ENCODE measurements around the gene P2RX5. TPM values are rescaled to one million over a fixed set of nuclear protein-coding genes. Genes with fewer than 3 reads are reported as not detected.

Gene P2RX5
- total RNA-seq, 1 donor from 2014 or later: 18.3 TPM

GRCh38 chr17:3692346-3692745 lies 3.6 kb downstream of the P2RX5 start:
- no peak for DNase-seq
- Histone ChIP-seq H3K4me1 (peaks cover 31% of the 10 kb centered on the region), H3K36me3 (no peaks in the 10 kb centered on the region), H3K27ac (replicated peaks) (no peak overlapping the region), H3K9me3 (replicated peaks) (no peaks in the 10 kb centered on the region), H3K27me3 (ENCODE audit: low read depth) (peaks cover 82% of the 10 kb centered on the region), H3K4me3 (no peak overlapping the region)
- intact Hi-C loops (cut with micrococcal nuclease): no loop called here
- peak; percentile 11 for TF ChIP-seq CTCF (IDR thresholded peaks at IDR 0.05; ENCODE audit: borderline replicate concordance)

- DNase-seq: no peak
- no peaks in the 10 kb centered on the region for H3K9me3 ChIP-seq (replicated peaks)
- H3K27ac ChIP-seq (replicated peaks): no peak overlapping the region
- H3K27me3 ChIP-seq (ENCODE audit: low read depth): peaks cover 75% of the 10 kb centered on the region
- no peak overlapping the region for H3K4me3 ChIP-seq
- H3K4me1 ChIP-seq: peaks cover 24% of the 10 kb centered on the region
- no peak for TF ChIP-seq CTCF (IDR thresholded peaks at IDR 0.05; ENCODE audit: borderline replicate concordance)
- H3K36me3 ChIP-seq: no peaks in the 10 kb centered on the region
- intact Hi-C loops (cut with micrococcal nuclease): no loop called here
Measured at GRCh38 chr17:3691617-3692067, 4.3 kb downstream of the P2RX5 start.

- H3K27me3 ChIP-seq (ENCODE audit: low read depth): peaks cover 63% of the 10 kb centered on the region
- peaks cover 10% of the 10 kb centered on the region for H3K4me1 ChIP-seq
- no peak overlapping the region for H3K4me3 ChIP-seq
- no peak overlapping the region for H3K27ac ChIP-seq (replicated peaks)
- intact Hi-C loops (cut with micrococcal nuclease): no loop called here
- H3K36me3 ChIP-seq: no peaks in the 10 kb centered on the region
- no peaks in the 10 kb centered on the region for H3K9me3 ChIP-seq (replicated peaks)
- no peak for DNase-seq
- TF ChIP-seq CTCF (IDR thresholded peaks at IDR 0.05; ENCODE audit: borderline replicate concordance): no peak
Measured at GRCh38 chr17:3690094-3690715, 5.8 kb downstream of the P2RX5 start.

GRCh38 chr17:3689262-3690093 lies 6.5 kb downstream of the P2RX5 start:
- intact Hi-C loops (cut with micrococcal nuclease): no loop called here
- H3K9me3 ChIP-seq (replicated peaks): no peaks in the 10 kb centered on the region
- H3K4me1 ChIP-seq: peaks cover 3% of the 10 kb centered on the region
- H3K27ac ChIP-seq (replicated peaks): no peak overlapping the region
- no peak for TF ChIP-seq CTCF (IDR thresholded peaks at IDR 0.05; ENCODE audit: borderline replicate concordance)
- no peaks in the 10 kb centered on the region for H3K36me3 ChIP-seq
- DNase-seq: no peak
- no peak overlapping the region for H3K4me3 ChIP-seq
- H3K27me3 ChIP-seq (ENCODE audit: low read depth): peaks cover 62% of the 10 kb centered on the region

- H3K27ac ChIP-seq (replicated peaks): no peak overlapping the region
- no peaks in the 10 kb centered on the region for H3K4me1 ChIP-seq
- no peaks in the 10 kb centered on the region for H3K9me3 ChIP-seq (replicated peaks)
- DNase-seq: no peak
- peaks cover 62% of the 10 kb centered on the region for H3K27me3 ChIP-seq (ENCODE audit: low read depth)
- TF ChIP-seq CTCF (IDR thresholded peaks at IDR 0.05; ENCODE audit: borderline replicate concordance): no peak
- H3K4me3 ChIP-seq: no peak overlapping the region
- intact Hi-C loops (cut with micrococcal nuclease): no loop called here
- no peaks in the 10 kb centered on the region for H3K36me3 ChIP-seq
Measured at GRCh38 chr17:3688852-3689261, 7.1 kb downstream of the P2RX5 start.
